BJ (cell line): Measurements from ENCODE around the gene MED13. TPM values are rescaled to one million over a fixed set of nuclear protein-coding genes. Genes with fewer than 3 reads are reported as not detected.

Experiments
- CTCF ChIA-PET: fragments of 350-600 bp; formaldehyde crosslinking; extraction: SDS; loops from one replicate; lab custom pipeline; 2021; ENCODE audit warnings: antibody characterized with exemption, inconsistent platforms; lab: Yijun Ruan, JAX
- POLR2A ChIA-PET: fragments of 300-600 bp; sonication (Branson Sonifier 250); formaldehyde crosslinking; extraction: SDS; loops from one replicate; lab custom pipeline; 2021; ENCODE audit warnings: antibody characterized with exemption; lab: Charles Lee
- DNase-seq: peaks from one replicate; pipeline ENCODE4 v3.0.0-alpha.2; 2011; ENCODE audit warnings: low read depth
- H3K27me3 ChIP-seq: 2 replicates; pipeline ENCODE4 v1.6.0; 2011; ENCODE audit warnings: low read length; ENCODE audit not compliant: control insufficient read depth, insufficient read depth
- H3K36me3 ChIP-seq: 2 replicates; pipeline ENCODE4 v1.5.1; 2011; ENCODE audit warnings: low read length; ENCODE audit not compliant: control insufficient read depth, insufficient read depth
- H3K4me3 ChIP-seq: 2 replicates; pipeline ENCODE4 v1.5.1; 2011; ENCODE audit warnings: low read depth, mild to moderate bottlenecking, control low read depth, low read length
- CTCF ChIP-seq: IDR thresholded peaks from 2 replicates; pipeline ENCODE4 v1.5.1; 2011; ENCODE audit warnings: low read depth, mild to moderate bottlenecking, control low read depth, inconsistent platforms, low read length, moderate library complexity; ENCODE audit not compliant: insufficient read depth
- polyA minus RNA-seq: library from RNA; depleted of rRNA, polyadenylated mRNA; stranded (reverse); fragments of >200 nt; gene quantifications from 2 replicates; pipeline ENCODE4 v1.2.3, GENCODE V29; 2011; rRNA and poly(A)+ RNA removed
- polyA plus RNA-seq: library from polyadenylated mRNA; depleted of rRNA; stranded (reverse); fragments of >200 nt; gene quantifications from 2 replicates; pipeline ENCODE4 v1.2.3, GENCODE V29; 2011; rRNA removed

The MED13 gene
- 18.4 and 26.1 TPM in 2 replicates for polyA plus RNA-seq
- 93.6 and 107 TPM in 2 replicates for polyA minus RNA-seq

- ChIA-PET CTCF (interaction anchor here (1.4 to 3.2 kb wide), 3 partner anchors 10 to 16 kb away, joined by 3 to 14 read pairs (median 8); no protein-coding TSS in a partner anchor), POLR2A (no interaction called here)
- no peak for DNase-seq
- TF ChIP-seq CTCF: no peak
- Histone ChIP-seq H3K4me3 (peak within 1 kb of the TSS; percentile 72), H3K36me3 (peaks cover 1% of the 10 kb centered on the region; the same call in 1 of the 2 replicates), H3K27me3 (no peaks in the 10 kb centered on the region)
Observed at GRCh38 chr17:62064791-62065563, at the start of gene MED13. MED13 (minus strand) TSS chr17:62065278; CDS start chr17:62065205, 73 bp downstream.

- Histone ChIP-seq H3K4me3 (no peak overlapping the region), H3K27me3 (no peaks in the 10 kb centered on the region), H3K36me3 (no peaks in the 10 kb centered on the region)
- DNase-seq: no peak
- ChIA-PET CTCF (interaction anchor here (1.5 kb wide), 1 partner anchor 10 kb away, joined by 3 read pairs; no protein-coding TSS in a partner anchor), POLR2A (interaction anchor here (0.6 kb wide), 1 partner anchor 119 kb away, joined by 3 read pairs; no protein-coding TSS in a partner anchor)
- TF ChIP-seq CTCF: no peak
Observed at GRCh38 chr17:62112229-62112628, 47.2 kb upstream of the MED13 start.

- no peaks in the 10 kb centered on the region for H3K36me3 ChIP-seq
- TF ChIP-seq CTCF: no peak
- no peak overlapping the region for H3K4me3 ChIP-seq
- DNase-seq: no peak
- CTCF ChIA-PET: interaction anchor here (0.6 to 2.0 kb wide), 3 partner anchors 10 to 275 kb away, joined by 3 to 7 read pairs (median 4); no protein-coding TSS in a partner anchor
- POLR2A ChIA-PET: interaction anchor here (0.6 kb wide), 2 partner anchors 19 to 119 kb away, joined by 3 to 4 read pairs; no protein-coding TSS in a partner anchor
- no peaks in the 10 kb centered on the region for H3K27me3 ChIP-seq
Observed at GRCh38 chr17:62111562-62112171, 46.6 kb upstream of the MED13 start.

- Histone ChIP-seq H3K27me3 (no peaks in the 10 kb centered on the region), H3K4me3 (no peak overlapping the region), H3K36me3 (no peaks in the 10 kb centered on the region)
- ChIA-PET POLR2A (interaction anchor here (0.6 kb wide), 1 partner anchor 18 kb away, joined by 4 read pairs; no protein-coding TSS in a partner anchor), CTCF (interaction anchor here (0.6 to 2.0 kb wide), 5 partner anchors 8 to 274 kb away, joined by 3 to 7 read pairs (median 3); no protein-coding TSS in a partner anchor)
- DNase-seq: no peak
- TF ChIP-seq CTCF: no peak
Observed at GRCh38 chr17:62110923-62111484, 45.9 kb upstream of the MED13 start.
